Measurements from ENCODE around the gene SPIN2B.
"Not testable (repeated sequence)": the region's sequence is repeated elsewhere in the genome, so short reads cannot be mapped to it uniquely, and the experiment has no call there.

The SPIN2B gene

GRCh38 chrX:57121162-57121755, at the start of gene SPIN2B:
SPIN2B (minus strand) TSS chrX:57121548.
- DNase-seq: peak; percentile 96

- DNase-seq: peak; percentile 16
Measured at GRCh38 chrX:57156397-57157049, 35.2 kb upstream of the SPIN2B start.

DNA sequence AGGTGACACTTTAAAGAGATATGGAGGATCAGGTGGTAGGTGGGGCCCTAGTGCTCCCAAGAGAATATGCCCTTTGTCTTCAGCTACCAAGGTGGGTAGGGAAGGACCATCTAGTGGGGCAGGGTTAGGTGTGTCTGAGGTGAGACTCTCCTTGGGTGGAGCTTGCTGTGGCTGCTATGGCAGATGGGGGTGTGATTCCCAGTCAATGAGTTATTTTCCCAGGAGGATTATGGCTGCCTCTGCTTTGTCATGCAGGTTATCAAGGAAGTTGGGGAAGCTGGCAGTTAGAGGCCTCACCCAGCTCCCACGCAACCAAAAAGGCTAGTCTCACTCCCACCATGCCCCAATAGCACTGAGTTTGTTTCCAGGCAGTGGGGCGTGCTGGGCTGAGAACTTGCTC, 33.8 kb upstream of the SPIN2B start:
- no peak for DNase-seq

DNA sequence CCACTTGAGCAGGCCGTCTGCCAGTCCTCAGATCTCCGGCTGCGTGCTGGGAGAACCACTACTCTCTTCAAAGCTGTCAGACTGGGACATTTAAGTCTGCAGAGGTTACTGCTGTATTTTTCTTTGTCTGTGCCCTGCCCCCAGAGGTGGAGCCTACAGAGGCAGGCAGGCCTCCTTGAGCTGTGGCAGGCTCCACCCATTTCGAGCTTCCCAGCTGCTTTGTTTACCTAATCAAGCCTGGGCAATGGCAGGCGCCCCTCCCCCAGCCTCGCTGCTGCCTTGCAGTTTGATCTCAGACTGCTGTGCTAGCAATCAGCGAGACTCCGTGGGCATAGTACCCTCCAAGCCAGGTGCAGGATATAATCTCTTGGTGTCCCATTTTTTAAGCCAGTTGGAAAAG, 30.9 kb upstream of the SPIN2B start:
- not testable (repeated sequence) for DNase-seq

DNA sequence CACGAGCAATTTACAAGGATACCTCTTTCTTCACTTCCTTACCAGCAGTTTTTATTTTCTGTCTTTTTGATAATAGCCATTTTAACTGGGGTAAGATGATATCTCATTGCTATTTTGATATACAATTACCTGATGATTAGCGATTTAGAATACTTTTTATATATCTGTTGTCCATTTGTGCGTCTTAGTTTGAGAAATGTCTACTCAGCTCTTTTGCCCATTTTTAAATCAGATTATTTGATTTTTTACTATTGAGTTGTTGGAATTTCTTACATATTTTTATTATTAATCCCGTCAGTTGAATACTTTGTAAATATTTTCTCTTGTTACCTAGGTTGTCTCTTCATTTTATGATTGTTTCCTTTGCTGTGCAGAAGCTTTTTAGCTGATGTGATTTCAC, 17.3 kb upstream of the SPIN2B start:
- no peak for DNase-seq

DNA sequence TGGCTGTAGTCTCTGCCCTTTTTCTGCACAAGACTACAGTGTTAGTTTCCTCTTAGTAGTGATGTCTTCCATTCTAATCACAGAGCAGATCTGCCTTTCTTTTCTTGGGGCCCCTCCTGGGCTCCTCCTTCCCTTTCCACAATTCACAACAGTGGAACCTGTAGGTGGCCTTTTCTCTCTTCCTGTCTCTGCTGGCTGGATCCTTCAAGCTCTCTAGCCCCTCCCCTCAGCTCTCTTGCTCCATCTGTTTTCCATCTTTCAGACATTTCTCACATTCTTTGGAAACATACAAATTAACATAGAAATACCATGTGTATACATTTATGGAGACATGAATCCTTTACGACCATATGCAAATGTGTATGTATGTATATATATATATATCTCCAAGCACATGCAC, 16.2 kb upstream of the SPIN2B start:
- no peak for DNase-seq

DNA sequence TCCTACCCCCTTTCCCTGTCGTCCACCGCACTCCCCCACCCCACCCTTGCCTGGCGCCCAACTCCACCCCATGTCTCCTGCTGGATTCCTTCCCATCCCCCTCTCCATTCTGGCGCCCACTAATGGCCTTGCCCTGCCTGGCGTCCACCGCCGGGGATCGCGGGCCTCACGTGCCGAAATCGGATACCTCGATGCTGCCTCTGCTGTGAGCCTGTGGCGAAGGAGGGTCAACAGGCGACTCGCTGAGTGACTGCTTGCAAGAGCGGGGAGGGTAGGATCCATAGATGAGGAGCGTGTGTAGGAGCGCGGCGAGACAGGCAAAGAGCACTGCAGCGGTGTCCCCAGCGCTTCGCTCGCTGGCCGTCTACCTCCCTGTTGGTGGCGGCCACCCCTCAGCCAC, 15.7 kb upstream of the SPIN2B start, which contains the start of gene SPIN2A:
Gene SPIN2A (minus strand): TSS at position 325 of the 400 bp plus-strand sequence. CDS start 800 bp downstream, outside the sequence.
- not testable (repeated sequence) for DNase-seq

DNA sequence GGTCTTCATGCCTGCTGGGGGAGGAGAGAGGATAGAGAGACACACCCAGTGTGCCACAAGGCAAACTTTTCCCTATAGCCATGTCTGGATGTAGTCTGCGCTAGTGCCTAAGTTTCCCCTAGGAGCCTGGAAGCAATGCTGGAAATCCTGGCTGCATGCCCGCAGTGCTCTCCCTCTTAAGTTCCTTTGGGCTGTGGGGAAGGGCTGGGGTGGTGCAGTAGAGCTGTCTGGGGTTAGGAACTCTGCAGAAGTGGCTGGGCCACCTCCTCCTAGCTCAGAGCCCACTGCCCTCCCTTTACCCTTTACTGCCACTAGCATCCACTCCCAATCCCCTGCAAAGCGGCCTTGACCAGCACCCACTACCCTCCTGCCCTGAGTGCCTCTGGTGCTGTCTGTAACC, 15.2 kb upstream of the SPIN2B start:
- not testable (repeated sequence) for DNase-seq

DNA sequence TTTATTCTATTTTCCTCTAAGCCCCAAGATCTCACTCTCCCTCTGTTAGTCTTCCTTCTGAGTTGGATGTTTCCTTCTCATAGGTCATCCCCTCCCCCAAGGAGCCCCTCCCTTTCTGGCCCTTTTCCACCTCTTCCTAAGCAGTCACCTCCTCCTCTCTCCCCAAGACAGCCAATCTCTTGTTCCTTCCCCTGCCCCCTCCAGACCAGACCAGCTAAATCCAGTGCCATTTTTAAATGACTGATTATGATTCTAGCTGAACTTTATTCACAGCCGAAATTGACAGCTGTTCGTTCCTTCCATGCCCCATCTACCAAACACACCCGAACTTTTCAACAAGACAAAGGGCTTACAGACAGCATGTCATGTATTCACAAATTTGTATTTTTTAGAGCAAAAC, 13.9 kb upstream of the SPIN2B start:
- no peak for DNase-seq

GRCh38 chrX:57134702-57135101, 13.4 kb upstream of the SPIN2B start:
- DNase-seq: no peak

DNA sequence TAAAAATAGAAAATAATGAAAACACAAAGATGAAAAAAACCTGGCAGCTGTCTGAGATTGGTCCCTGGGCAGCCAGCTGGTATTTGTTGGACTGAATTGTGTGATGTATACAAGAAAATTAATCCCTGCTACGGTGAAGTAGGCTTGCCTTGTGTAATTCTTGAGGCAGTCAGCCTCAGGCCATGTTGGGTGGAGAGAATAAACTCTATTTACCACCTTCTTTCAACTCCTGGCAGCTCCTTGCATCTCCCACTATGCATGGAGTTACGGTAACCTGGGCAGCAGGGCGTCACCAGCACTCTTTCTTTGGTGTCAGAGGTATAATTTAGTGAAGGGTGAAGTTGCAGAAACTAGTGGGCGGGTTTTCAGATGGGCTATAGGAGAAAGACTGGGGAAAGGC, 12.4 kb upstream of the SPIN2B start:
- DNase-seq: no peak

- DNase-seq: peak; percentile 33
Measured at GRCh38 chrX:57133284-57133683, 11.9 kb upstream of the SPIN2B start.

DNA sequence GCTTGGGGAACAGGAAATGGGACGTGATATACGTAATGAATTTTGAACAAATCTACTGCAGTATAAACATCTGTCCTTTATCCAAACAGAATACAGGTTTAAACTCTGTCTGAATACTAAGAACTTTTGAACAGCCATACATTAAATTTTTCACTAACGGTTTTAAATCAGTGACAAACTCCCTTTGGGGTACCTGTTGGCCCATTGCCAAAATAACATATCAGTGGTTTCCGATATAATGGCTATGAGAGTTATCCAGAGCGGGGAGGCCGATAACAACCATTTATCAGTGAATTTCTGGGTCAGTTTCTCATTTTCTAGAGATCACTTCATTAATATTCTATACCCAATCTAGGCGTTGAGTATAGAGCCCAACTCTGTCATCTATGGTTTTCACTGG, 10.7 kb upstream of the SPIN2B start:
- DNase-seq: no peak

DNA sequence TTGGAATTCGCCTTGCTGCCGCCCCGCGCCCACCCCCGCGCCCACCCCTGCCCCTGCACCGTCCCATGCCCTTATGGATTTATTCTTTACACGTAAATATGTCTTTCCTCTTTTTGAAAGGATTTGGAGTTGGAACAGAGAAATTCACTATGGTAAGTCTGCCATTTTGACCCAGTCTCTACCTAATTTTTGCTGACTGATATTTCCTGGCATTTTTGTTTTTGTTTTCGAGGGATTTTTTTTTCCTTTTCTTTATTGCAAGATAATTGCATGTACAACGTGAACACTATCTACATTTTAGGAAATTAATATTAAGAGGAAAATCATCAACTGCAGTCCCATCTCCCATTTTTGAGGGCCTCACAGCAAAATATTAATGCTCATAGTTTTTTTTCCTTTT, 468 bp upstream of the SPIN2B start:
- DNase-seq: no peak

DNA sequence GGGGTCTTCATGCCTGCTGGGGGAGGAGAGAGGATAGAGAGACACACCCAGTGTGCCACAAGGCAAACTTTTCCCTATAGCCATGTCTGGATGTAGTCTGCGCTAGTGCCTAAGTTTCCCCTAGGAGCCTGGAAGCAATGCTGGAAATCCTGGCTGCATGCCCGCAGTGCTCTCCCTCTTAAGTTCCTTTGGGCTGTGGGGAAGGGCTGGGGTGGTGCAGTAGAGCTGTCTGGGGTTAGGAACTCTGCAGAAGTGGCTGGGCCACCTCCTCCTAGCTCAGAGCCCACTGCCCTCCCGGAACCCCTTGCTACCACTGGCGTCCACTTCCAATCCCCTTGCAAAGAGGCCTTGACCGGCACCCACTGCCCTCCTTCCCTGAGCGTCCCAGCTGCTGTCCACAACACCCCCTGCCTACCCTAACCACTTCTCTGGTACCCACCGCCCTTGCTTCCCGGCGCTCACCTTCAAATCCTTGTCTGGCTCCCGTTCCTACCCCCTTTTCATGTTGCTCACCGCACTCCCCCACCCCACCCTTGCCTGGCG, 658 bp downstream of the SPIN2B start:
- not testable (repeated sequence) for DNase-seq

GRCh38 chrX:57119416-57119815, 1.9 kb downstream of the SPIN2B start:
- DNase-seq: no peak

DNA sequence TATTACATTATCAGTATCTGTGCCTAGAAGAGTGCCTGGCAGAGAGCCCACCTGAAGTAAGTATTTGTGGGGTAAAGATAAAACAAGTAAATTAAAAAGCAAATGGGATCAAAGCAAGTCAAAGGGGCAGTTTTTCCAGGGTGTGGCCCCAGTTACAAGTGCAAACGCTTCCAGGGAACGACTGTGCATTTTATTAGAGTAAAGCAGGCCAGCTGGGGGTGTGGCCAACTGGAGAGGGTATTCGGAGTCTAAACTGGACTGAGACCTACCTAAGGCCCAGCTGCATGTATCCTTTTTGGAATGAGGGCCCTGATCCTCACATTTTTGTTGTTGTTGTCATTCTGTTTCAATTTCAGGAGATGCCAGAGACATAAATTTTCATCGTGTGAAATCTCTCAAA, 3.8 kb downstream of the SPIN2B start:
- DNase-seq: not testable (repeated sequence)

- DNase-seq: no peak
Measured at GRCh38 chrX:57104921-57105398, 16.4 kb downstream of the SPIN2B start.

- DNase-seq: no peak
Measured at GRCh38 chrX:57104406-57104805, 16.9 kb downstream of the SPIN2B start.

GRCh38 chrX:57103489-57103888, 17.9 kb downstream of the SPIN2B start:
- no peak for DNase-seq

- peak; percentile 45 for DNase-seq
Measured at GRCh38 chrX:57102918-57103317, 18.4 kb downstream of the SPIN2B start.

DNA sequence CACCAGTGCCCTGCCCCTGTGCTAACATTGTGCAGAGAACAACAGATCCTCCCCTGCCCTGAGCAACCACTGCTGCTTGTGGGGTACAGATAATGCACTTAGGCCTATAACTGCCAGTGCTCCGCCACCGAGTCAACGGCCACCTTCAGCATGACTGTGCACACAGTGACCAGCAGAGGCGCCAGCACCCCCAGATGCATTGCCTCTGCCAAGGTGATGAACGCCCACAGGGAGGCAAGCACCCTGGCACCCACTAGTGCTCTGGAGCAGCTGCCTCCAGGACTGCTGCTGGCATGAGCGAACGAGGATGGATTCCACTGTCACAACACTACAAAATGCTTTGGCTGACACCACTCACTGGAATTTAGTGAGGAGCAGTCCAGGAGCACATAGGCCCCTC, 38.2 kb downstream of the SPIN2B start:
- no peak for DNase-seq

DNA sequence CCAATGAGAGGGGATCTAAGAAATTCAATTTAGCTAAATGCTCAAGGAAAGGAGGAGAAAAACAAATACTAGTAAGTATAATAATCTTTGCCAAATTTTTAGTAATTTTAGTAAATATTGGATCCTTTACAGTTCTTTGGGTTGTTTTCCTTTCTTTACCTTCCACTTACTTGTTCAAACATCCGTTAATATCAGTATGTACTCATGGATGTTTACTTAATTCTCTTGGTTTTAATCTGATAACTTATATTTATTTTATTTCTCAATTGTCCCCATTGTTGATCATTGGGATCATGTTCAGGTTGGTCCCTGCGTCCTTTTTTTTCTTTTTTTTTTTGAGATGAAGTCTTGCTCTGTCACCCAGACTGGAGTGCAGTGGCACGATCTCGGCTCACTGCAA, 46.9 kb downstream of the SPIN2B start:
- DNase-seq: no peak

DNA sequence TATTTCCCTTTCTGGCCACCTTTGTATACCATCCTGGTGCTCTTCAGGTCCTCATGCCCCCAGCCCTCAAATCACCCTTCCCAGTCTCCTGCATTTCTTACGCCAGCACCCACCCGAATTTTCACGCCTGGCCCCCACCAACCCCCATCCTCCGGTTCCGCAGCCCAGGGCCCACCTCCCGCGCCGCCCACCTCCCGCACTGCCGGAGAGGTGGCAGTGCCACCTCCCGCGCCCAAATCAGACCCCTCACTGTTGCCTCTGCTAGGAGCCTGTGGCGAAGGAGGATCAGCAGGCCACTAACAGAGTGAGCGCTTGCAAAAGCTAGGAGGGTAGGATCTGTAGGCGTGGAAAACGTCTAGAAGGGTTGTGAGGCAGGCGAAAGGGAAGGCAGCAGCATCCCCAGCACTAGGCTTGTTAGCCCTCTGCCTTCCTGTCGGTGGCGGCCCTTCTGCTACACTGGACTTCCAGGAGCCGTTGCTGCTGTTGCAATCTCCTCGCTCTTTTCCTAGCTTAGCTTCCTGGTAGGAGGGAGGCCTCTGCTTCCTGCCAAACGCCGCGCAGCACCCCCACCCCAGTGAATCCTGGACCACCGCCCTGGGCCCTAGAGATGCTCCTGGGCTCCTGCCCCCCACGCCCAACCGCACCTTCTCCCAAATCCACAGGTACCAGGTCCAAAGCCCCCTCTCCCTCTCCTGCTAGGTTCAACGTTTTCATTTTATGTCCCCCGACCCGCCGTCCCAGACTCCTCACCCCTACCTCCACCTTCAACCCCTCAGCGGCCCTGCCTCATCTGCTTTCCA, 51.0 kb downstream of the SPIN2B start:
- no peak for DNase-seq

Measured in hematopoietic multipotent progenitor cell treated with erythropoietin and hydrocortisone succinate and interleukin-3 and kit ligand, for 4 days (in vitro differentiated cells).